ENCODE results near the gene DNAJC15. TPM values are rescaled to one million over a fixed set of nuclear protein-coding genes. Genes with fewer than 3 reads are reported as not detected.

The DNAJC15 gene
- total and polyA plus RNA-seq, 7 experiments from 2014 or later: 5.0 to 22.8 (median 10.5) TPM

GRCh38 chr13:43021926-43022670 is 1.3 kb upstream of the DNAJC15 start:
- no peaks in the 10 kb centered on the region for H3K9me3 ChIP-seq (ENCODE audit: control insufficient read depth in 2 of 3, low read length in 3 of 3)
- H3K36me3 ChIP-seq (ENCODE audit: control insufficient read depth in 2 of 3, insufficient read depth in 3 of 3, low read length in 3 of 3): no peaks in the 10 kb centered on the region
- no peak for DNase-seq
- no peak overlapping the region for H3K27ac ChIP-seq (ENCODE audit: low read depth, low read length)
- H3K27me3 ChIP-seq (ENCODE audit: control insufficient read depth in 2 of 2, insufficient read depth in 2 of 2, low read length in 2 of 2): no peaks in the 10 kb centered on the region
- intact Hi-C loops (cut with micrococcal nuclease): no loop called here
- peaks cover 14 to 35% (median 28%) of the 10 kb centered on the region in 7 donors for H3K4me1 Mint-ChIP-seq
- peaks cover 0 to 6% (median 0%) of the 10 kb centered on the region in 5 donors for H3K36me3 Mint-ChIP-seq
- H3K4me3 Mint-ChIP-seq: peak overlapping the region in 7 of 10 donors; percentile 2 to 99 (median 34)
- ChIA-PET POLR2A (interaction anchor here (1.2 to 4.1 kb wide), 4 partner anchors 8 to 37 kb away, joined by 3 to 36 read pairs (median 6); partner anchors contain the start of gene EPSTI1), CTCF (interaction anchor here (0.6 to 1.2 kb wide), 6 partner anchors 51 to 1757 kb away, joined by 3 read pairs; no protein-coding TSS in a partner anchor)
- H3K4me3 ChIP-seq (ENCODE audit: low read length): no peak overlapping the region
- peaks cover 9 to 17% of the 10 kb centered on the region in 2 donors for H3K4me1 ChIP-seq (ENCODE audit: control insufficient read depth in 2 of 2, insufficient read depth in 2 of 2, low read length in 2 of 2)
- H3K9me3 Mint-ChIP-seq: peaks cover 0 to 7% (median 0%) of the 10 kb centered on the region in 11 donors
- peak overlapping the region in 1 of 9 donors; percentile 37 for H3K27ac Mint-ChIP-seq
- H3K27me3 Mint-ChIP-seq: no peaks in the 10 kb centered on the region
- no peak for ATAC-seq

DNA sequence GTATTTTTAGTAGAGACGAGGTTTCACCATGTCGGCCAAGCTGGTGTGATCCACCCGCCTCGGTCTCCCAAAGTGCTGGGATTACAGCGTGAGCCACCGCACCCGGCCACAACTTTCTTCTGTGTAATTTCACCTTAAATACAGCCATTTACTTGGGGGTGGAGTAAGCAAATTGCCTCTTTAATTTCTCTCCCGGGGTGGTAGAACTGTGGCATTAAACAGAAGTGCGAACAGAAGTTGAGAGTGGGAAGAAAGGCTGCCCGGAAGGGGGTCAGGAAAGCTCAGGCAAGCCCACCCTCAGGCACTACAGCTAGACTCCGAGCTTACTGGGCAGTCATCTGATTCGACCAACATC is 475 bp upstream of the DNAJC15 start:
- Mint-ChIP-seq H3K4me3 (peak overlapping the region; percentile 92 to 100 (median 99)), H3K9me3 (peaks cover 0 to 7% (median 0%) of the 10 kb centered on the region in 11 donors), H3K27ac (peak overlapping the region in 8 of 9 donors; percentile 92 to 99 (median 98)), H3K4me1 (peaks cover 15 to 42% (median 33%) of the 10 kb centered on the region in 7 donors), H3K36me3 (peaks cover 0 to 6% (median 2%) of the 10 kb centered on the region in 5 donors), H3K27me3 (no peaks in the 10 kb centered on the region)
- no peaks in the 10 kb centered on the region for H3K9me3 ChIP-seq (ENCODE audit: control insufficient read depth in 2 of 3, low read length in 3 of 3)
- no peaks in the 10 kb centered on the region for H3K27me3 ChIP-seq (ENCODE audit: control insufficient read depth in 2 of 2, insufficient read depth in 2 of 2, low read length in 2 of 2)
- peak overlapping the region; percentile 87 for H3K4me3 ChIP-seq (ENCODE audit: low read length)
- ChIA-PET CTCF (interaction anchor here (0.6 to 1.2 kb wide), 5 partner anchors 51 to 1756 kb away, joined by 3 read pairs; no protein-coding TSS in a partner anchor), POLR2A (interaction anchor here (0.6 to 4.1 kb wide), 9 partner anchors 9 to 62 kb away, joined by 3 to 36 read pairs (median 4); partner anchors contain the start of gene EPSTI1)
- peak overlapping the region; percentile 83 for H3K27ac ChIP-seq (ENCODE audit: low read depth, low read length)
- intact Hi-C loops (cut with micrococcal nuclease): loop anchor here (1.0 kb wide), 5 partner anchors 27 to 54 kb away; partner anchors contain the start of gene EPSTI1 (in 2 of the 2)
- H3K4me1 ChIP-seq (ENCODE audit: control insufficient read depth in 2 of 2, insufficient read depth in 2 of 2, low read length in 2 of 2): peaks cover 9 to 20% of the 10 kb centered on the region in 2 donors
- H3K36me3 ChIP-seq (ENCODE audit: control insufficient read depth in 2 of 3, insufficient read depth in 3 of 3, low read length in 3 of 3): no peaks in the 10 kb centered on the region
- ATAC-seq (no peak), DNase-seq (no peak)

DNA sequence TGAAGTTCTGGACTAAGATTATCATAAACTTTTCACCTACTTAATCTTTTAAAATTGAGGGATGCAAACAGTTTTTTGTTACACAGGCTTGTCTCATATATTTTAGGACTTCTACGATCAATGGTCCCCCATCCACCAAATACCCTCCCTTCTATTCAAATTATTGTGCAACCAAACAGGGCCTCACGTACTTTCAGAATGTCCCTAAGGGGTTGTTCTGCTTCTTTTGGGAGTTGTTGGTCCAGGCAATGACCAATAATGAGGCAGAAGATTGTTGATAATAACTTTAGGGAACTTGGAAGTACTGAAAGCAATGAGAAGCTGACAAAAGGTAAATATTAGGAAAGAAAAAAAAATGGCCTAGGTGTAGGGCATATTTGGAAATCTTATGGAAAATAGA is 2.9 kb downstream of the DNAJC15 start:
- Mint-ChIP-seq H3K27me3 (no peaks in the 10 kb centered on the region), H3K36me3 (peaks cover 10 to 18% (median 15%) of the 10 kb centered on the region in 5 donors), H3K4me1 (peaks cover 34 to 70% (median 55%) of the 10 kb centered on the region in 7 donors), H3K4me3 (peak overlapping the region in 1 of 10 donors; percentile 47), H3K9me3 (peaks cover 0 to 7% (median 0%) of the 10 kb centered on the region in 11 donors), H3K27ac (no peak overlapping the region)
- no peak overlapping the region for H3K4me3 ChIP-seq (ENCODE audit: low read length)
- POLR2A ChIA-PET: no interaction called here
- ATAC-seq (no peak), DNase-seq (no peak)
- H3K9me3 ChIP-seq (ENCODE audit: control insufficient read depth in 2 of 3, low read length in 3 of 3): no peaks in the 10 kb centered on the region
- intact Hi-C loops (cut with micrococcal nuclease): no loop called here
- no peak overlapping the region for H3K27ac ChIP-seq (ENCODE audit: low read depth, low read length)
- H3K4me1 ChIP-seq (ENCODE audit: control insufficient read depth in 2 of 2, insufficient read depth in 2 of 2, low read length in 2 of 2): peaks cover 9 to 20% of the 10 kb centered on the region in 2 donors
- H3K27me3 ChIP-seq (ENCODE audit: control insufficient read depth in 2 of 2, insufficient read depth in 2 of 2, low read length in 2 of 2): no peaks in the 10 kb centered on the region
- CTCF ChIA-PET: no interaction called here
- no peaks in the 10 kb centered on the region for H3K36me3 ChIP-seq (ENCODE audit: control insufficient read depth in 2 of 3, insufficient read depth in 3 of 3, low read length in 3 of 3)

GRCh38 chr13:43030548-43030947 is 7.2 kb downstream of the DNAJC15 start:
- Mint-ChIP-seq H3K4me3 (no peak overlapping the region), H3K4me1 (peaks cover 23 to 69% (median 54%) of the 10 kb centered on the region in 7 donors), H3K9me3 (peaks cover 0 to 5% (median 0%) of the 10 kb centered on the region in 11 donors), H3K36me3 (peaks cover 12 to 46% (median 43%) of the 10 kb centered on the region in 5 donors), H3K27ac (no peak overlapping the region), H3K27me3 (no peaks in the 10 kb centered on the region)
- DNase-seq (no peak), ATAC-seq (no peak)
- ChIA-PET CTCF (no interaction called here), POLR2A (no interaction called here)
- Histone ChIP-seq H3K9me3 (ENCODE audit: control insufficient read depth in 2 of 3, low read length in 3 of 3) (no peaks in the 10 kb centered on the region), H3K4me1 (ENCODE audit: control insufficient read depth in 2 of 2, insufficient read depth in 2 of 2, low read length in 2 of 2) (peaks cover 0 to 3% of the 10 kb centered on the region in 2 donors), H3K27me3 (ENCODE audit: control insufficient read depth in 2 of 2, insufficient read depth in 2 of 2, low read length in 2 of 2) (no peaks in the 10 kb centered on the region), H3K36me3 (ENCODE audit: control insufficient read depth in 2 of 3, insufficient read depth in 3 of 3, low read length in 3 of 3) (no peaks in the 10 kb centered on the region), H3K27ac (ENCODE audit: low read depth, low read length) (no peak overlapping the region), H3K4me3 (ENCODE audit: low read length) (no peak overlapping the region)
- intact Hi-C loops (cut with micrococcal nuclease): no loop called here

DNA sequence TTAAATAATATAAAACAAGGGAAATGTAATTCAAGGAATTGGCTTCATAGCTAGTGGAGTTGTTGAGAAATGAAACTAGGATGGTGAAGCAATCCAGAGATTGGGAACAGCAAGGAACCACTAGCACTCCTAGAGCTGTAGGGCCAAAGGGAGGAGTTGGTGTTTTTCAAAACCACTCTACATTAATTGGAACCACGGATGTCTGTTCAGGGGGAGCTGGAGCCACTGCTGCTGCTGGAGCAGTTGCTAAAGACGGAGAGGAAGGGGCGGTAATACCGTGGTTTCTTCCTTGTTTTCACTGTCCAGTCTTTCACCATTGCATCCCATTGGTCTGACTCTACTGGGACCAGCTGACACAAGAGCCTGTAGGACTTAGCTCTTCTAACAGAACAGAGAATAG is 8.5 kb downstream of the DNAJC15 start:
- Mint-ChIP-seq H3K4me1 (peaks cover 21 to 63% (median 47%) of the 10 kb centered on the region in 7 donors), H3K27me3 (no peaks in the 10 kb centered on the region), H3K27ac (no peak overlapping the region), H3K9me3 (peaks cover 0 to 5% (median 0%) of the 10 kb centered on the region in 11 donors), H3K36me3 (peaks cover 12 to 46% (median 43%) of the 10 kb centered on the region in 5 donors), H3K4me3 (no peak overlapping the region)
- ChIA-PET POLR2A (interaction anchor here (1.1 to 1.6 kb wide), 2 partner anchors 9 to 11 kb away, joined by 4 read pairs; partner anchors contain the start of gene DNAJC15), CTCF (no interaction called here)
- no peak overlapping the region for H3K27ac ChIP-seq (ENCODE audit: low read depth, low read length)
- H3K4me1 ChIP-seq (ENCODE audit: control insufficient read depth in 2 of 2, insufficient read depth in 2 of 2, low read length in 2 of 2): peaks cover 0 to 3% of the 10 kb centered on the region in 2 donors
- no peaks in the 10 kb centered on the region for H3K36me3 ChIP-seq (ENCODE audit: control insufficient read depth in 2 of 3, insufficient read depth in 3 of 3, low read length in 3 of 3)
- intact Hi-C loops (cut with micrococcal nuclease): no loop called here
- no peaks in the 10 kb centered on the region for H3K9me3 ChIP-seq (ENCODE audit: control insufficient read depth in 2 of 3, low read length in 3 of 3)
- H3K4me3 ChIP-seq (ENCODE audit: low read length): no peak overlapping the region
- ATAC-seq (no peak), DNase-seq (no peak)
- no peaks in the 10 kb centered on the region for H3K27me3 ChIP-seq (ENCODE audit: control insufficient read depth in 2 of 2, insufficient read depth in 2 of 2, low read length in 2 of 2)

GRCh38 chr13:43033038-43033437 is 9.7 kb downstream of the DNAJC15 start:
- H3K4me1 Mint-ChIP-seq: peaks cover 24 to 63% (median 48%) of the 10 kb centered on the region in 7 donors
- no peaks in the 10 kb centered on the region for H3K4me1 ChIP-seq (ENCODE audit: control insufficient read depth in 2 of 2, insufficient read depth in 2 of 2, low read length in 2 of 2)
- peaks cover 0 to 5% (median 0%) of the 10 kb centered on the region in 11 donors for H3K9me3 Mint-ChIP-seq
- no peaks in the 10 kb centered on the region for H3K9me3 ChIP-seq (ENCODE audit: control insufficient read depth in 2 of 3, low read length in 3 of 3)
- no peak overlapping the region for H3K27ac ChIP-seq (ENCODE audit: low read depth, low read length)
- no peaks in the 10 kb centered on the region for H3K27me3 ChIP-seq (ENCODE audit: control insufficient read depth in 2 of 2, insufficient read depth in 2 of 2, low read length in 2 of 2)
- CTCF ChIA-PET: no interaction called here
- H3K4me3 ChIP-seq (ENCODE audit: low read length): no peak overlapping the region
- H3K36me3 ChIP-seq (ENCODE audit: control insufficient read depth in 2 of 3, insufficient read depth in 3 of 3, low read length in 3 of 3): no peaks in the 10 kb centered on the region
- POLR2A ChIA-PET: no interaction called here
- no peaks in the 10 kb centered on the region for H3K27me3 Mint-ChIP-seq
- ATAC-seq (no peak), DNase-seq (no peak)
- intact Hi-C loops (cut with micrococcal nuclease): no loop called here
- peaks cover 12 to 48% (median 47%) of the 10 kb centered on the region in 5 donors for H3K36me3 Mint-ChIP-seq
- H3K4me3 Mint-ChIP-seq: peak overlapping the region in 2 of 10 donors; percentile 12 to 39
- H3K27ac Mint-ChIP-seq: no peak overlapping the region
